Rectal smooth muscle tissue (tissue), 1 donor: ENCODE results near the gene DISC1.

Experiments used
- H3K27ac ChIP-seq: one replicate; pipeline ENCODE4 v1.7.0; 2013; ENCODE audit warnings: low read depth, low read length, inconsistent platforms
- H3K27me3 ChIP-seq: one replicate; pipeline ENCODE4 v1.7.0; 2013; ENCODE audit warnings: low read length; ENCODE audit not compliant: control insufficient read depth, insufficient read depth
- H3K36me3 ChIP-seq: one replicate; pipeline ENCODE4 v1.7.0; 2013; ENCODE audit warnings: low read length; ENCODE audit not compliant: control insufficient read depth, insufficient read depth
- H3K4me1 ChIP-seq: one replicate; pipeline ENCODE4 v1.7.0; 2013; ENCODE audit warnings: low read length; ENCODE audit not compliant: control insufficient read depth, insufficient read depth
- H3K4me3 ChIP-seq: one replicate; pipeline ENCODE4 v1.7.0; 2013; ENCODE audit warnings: low read length
- H3K9ac ChIP-seq: one replicate; pipeline ENCODE4 v1.7.0; 2013; ENCODE audit warnings: low read length

DISC1 gene

GRCh38 chr1:231786126-231786525 lies 159.5 kb downstream of the DISC1 start:
- Histone ChIP-seq H3K27me3 (no peaks in the 10 kb centered on the region), H3K4me3 (no peak overlapping the region), H3K36me3 (no peaks in the 10 kb centered on the region), H3K27ac (no peak overlapping the region), H3K4me1 (no peaks in the 10 kb centered on the region), H3K9ac (no peak overlapping the region)

GRCh38 chr1:231792634-231793033 lies 166.0 kb downstream of the DISC1 start:
- Histone ChIP-seq H3K4me1 (no peaks in the 10 kb centered on the region), H3K27me3 (no peaks in the 10 kb centered on the region), H3K27ac (no peak overlapping the region), H3K4me3 (no peak overlapping the region), H3K36me3 (no peaks in the 10 kb centered on the region), H3K9ac (no peak overlapping the region)

GRCh38 chr1:231793893-231794292 lies 167.3 kb downstream of the DISC1 start:
- Histone ChIP-seq H3K9ac (no peak overlapping the region), H3K4me3 (no peak overlapping the region), H3K27ac (no peak overlapping the region), H3K36me3 (no peaks in the 10 kb centered on the region), H3K27me3 (no peaks in the 10 kb centered on the region), H3K4me1 (no peaks in the 10 kb centered on the region)

- Histone ChIP-seq H3K36me3 (no peaks in the 10 kb centered on the region), H3K27me3 (no peaks in the 10 kb centered on the region), H3K4me3 (no peak overlapping the region), H3K4me1 (no peaks in the 10 kb centered on the region), H3K27ac (no peak overlapping the region), H3K9ac (no peak overlapping the region)
Observed at GRCh38 chr1:231796141-231796540, 169.6 kb downstream of the DISC1 start.

GRCh38 chr1:231799363-231799986 lies 172.9 kb downstream of the DISC1 start:
- no peak overlapping the region for H3K9ac ChIP-seq
- no peak overlapping the region for H3K4me3 ChIP-seq
- H3K4me1 ChIP-seq, result no peaks in the 10 kb centered on the region
- H3K27ac ChIP-seq, result no peak overlapping the region
- H3K36me3 ChIP-seq, result no peaks in the 10 kb centered on the region
- H3K27me3 ChIP-seq, result no peaks in the 10 kb centered on the region

- H3K27ac ChIP-seq, result no peak overlapping the region
- no peaks in the 10 kb centered on the region for H3K4me1 ChIP-seq
Observed at GRCh38 chr1:231800108-231800507, 173.5 kb downstream of the DISC1 start.

GRCh38 chr1:231801042-231801585 lies 174.5 kb downstream of the DISC1 start:
- no peaks in the 10 kb centered on the region for H3K36me3 ChIP-seq
- no peak overlapping the region for H3K9ac ChIP-seq
- H3K4me1 ChIP-seq, result no peaks in the 10 kb centered on the region
- H3K27me3 ChIP-seq, result no peaks in the 10 kb centered on the region
- H3K4me3 ChIP-seq, result no peak overlapping the region
- H3K27ac ChIP-seq, result no peak overlapping the region

More at GRCh38 chr1:231800108-231800507, 173.5 kb downstream of the DISC1 start:
- no peak overlapping the region for H3K9ac ChIP-seq
- H3K27me3 ChIP-seq, result no peaks in the 10 kb centered on the region
- no peak overlapping the region for H3K4me3 ChIP-seq
- no peaks in the 10 kb centered on the region for H3K36me3 ChIP-seq

GRCh38 chr1:231803353-231803752 lies 176.8 kb downstream of the DISC1 start:
- no peak overlapping the region for H3K4me3 ChIP-seq
- H3K27ac ChIP-seq, result no peak overlapping the region
- no peaks in the 10 kb centered on the region for H3K36me3 ChIP-seq
- no peaks in the 10 kb centered on the region for H3K27me3 ChIP-seq
- no peak overlapping the region for H3K9ac ChIP-seq
- H3K4me1 ChIP-seq, result no peaks in the 10 kb centered on the region

GRCh38 chr1:231806623-231807495 lies 180.3 kb downstream of the DISC1 start:
- Histone ChIP-seq H3K27me3 (no peaks in the 10 kb centered on the region), H3K9ac (no peak overlapping the region), H3K36me3 (no peaks in the 10 kb centered on the region), H3K27ac (no peak overlapping the region), H3K4me3 (no peak overlapping the region), H3K4me1 (no peaks in the 10 kb centered on the region)

- H3K4me3 ChIP-seq, result no peak overlapping the region
- no peaks in the 10 kb centered on the region for H3K36me3 ChIP-seq
- H3K4me1 ChIP-seq, result no peaks in the 10 kb centered on the region
- no peak overlapping the region for H3K27ac ChIP-seq
- no peaks in the 10 kb centered on the region for H3K27me3 ChIP-seq
- no peak overlapping the region for H3K9ac ChIP-seq
Observed at GRCh38 chr1:231807541-231807940, 181.0 kb downstream of the DISC1 start.

GRCh38 chr1:231808116-231808515 lies 181.5 kb downstream of the DISC1 start:
- Histone ChIP-seq H3K9ac (no peak overlapping the region), H3K4me3 (no peak overlapping the region), H3K36me3 (no peaks in the 10 kb centered on the region), H3K27ac (no peak overlapping the region), H3K27me3 (no peaks in the 10 kb centered on the region), H3K4me1 (no peaks in the 10 kb centered on the region)

- Histone ChIP-seq H3K27me3 (no peaks in the 10 kb centered on the region), H3K4me3 (no peak overlapping the region), H3K27ac (no peak overlapping the region), H3K36me3 (no peaks in the 10 kb centered on the region), H3K9ac (no peak overlapping the region), H3K4me1 (no peaks in the 10 kb centered on the region)
Observed at GRCh38 chr1:231808990-231809389, 182.4 kb downstream of the DISC1 start.
